H9 (cell line): ENCODE measurements around the gene SIDT2. TPM values are rescaled to one million over a fixed set of nuclear protein-coding genes. Genes with fewer than 3 reads are reported as not detected.

Source experiments
- DNase-seq: peaks from one replicate; pipeline ENCODE4 v3.0.0-alpha.2; 2017
- H2AFZ ChIP-seq: one replicate; pipeline ENCODE4 v1.6.1; 2013; ENCODE audit warnings: mild to moderate bottlenecking, low read length, control low read depth, moderate library complexity
- H2AK5ac ChIP-seq: 2 replicates; pipeline ENCODE4 v1.6.1; 2013; ENCODE audit warnings: low read length, control low read depth, mixed read lengths; ENCODE audit not compliant: insufficient read length
- H2BK120ac ChIP-seq: one replicate; pipeline ENCODE4 v1.6.1; 2013; ENCODE audit warnings: low read depth, mild to moderate bottlenecking, low read length, control low read depth, inconsistent platforms; ENCODE audit not compliant: poor library complexity, severe bottlenecking
- H2BK12ac ChIP-seq: 2 replicates; pipeline ENCODE4 v1.6.1; 2013; ENCODE audit warnings: low read length, control low read depth, mixed read lengths, low read depth; ENCODE audit not compliant: insufficient read length
- H2BK15ac ChIP-seq: 2 replicates; pipeline ENCODE4 v1.6.1; 2013; ENCODE audit warnings: low read depth, low read length, control low read depth
- H2BK20ac ChIP-seq: one replicate; pipeline ENCODE4 v1.6.1; 2013; ENCODE audit warnings: low read depth, mild to moderate bottlenecking, low read length, control low read depth, inconsistent platforms; ENCODE audit not compliant: poor library complexity, severe bottlenecking
- H2BK5ac ChIP-seq: 2 replicates; pipeline ENCODE4 v1.6.1; 2013; ENCODE audit warnings: low read length, control low read depth, mixed read lengths; ENCODE audit not compliant: insufficient read length
- H3K14ac ChIP-seq: 2 replicates; pipeline ENCODE4 v1.6.1; 2013; ENCODE audit warnings: low read length, control low read depth; ENCODE audit not compliant: insufficient read depth
- H3K18ac ChIP-seq: 2 replicates; pipeline ENCODE4 v1.6.1; 2013; ENCODE audit warnings: low read depth, mild to moderate bottlenecking, mixed read lengths, low read length, control low read depth; ENCODE audit not compliant: insufficient read length
- H3K23ac ChIP-seq: 2 replicates; pipeline ENCODE4 v1.6.1; 2013; ENCODE audit warnings: low read length, control low read depth, mixed read lengths, low read depth; ENCODE audit not compliant: insufficient read length
- H3K23me2 ChIP-seq: 2 replicates; pipeline ENCODE4 v1.6.1; 2013; ENCODE audit warnings: low read depth, mild to moderate bottlenecking, mixed read lengths, low read length, control low read depth; ENCODE audit not compliant: insufficient read length, poor library complexity, severe bottlenecking
- H3K27ac ChIP-seq: 2 replicates; pipeline ENCODE4 v1.5.1; 2013; ENCODE audit warnings: low read length, control low read depth, mixed read lengths, low read depth; ENCODE audit not compliant: insufficient read length
- H3K27me3 ChIP-seq: 2 replicates; pipeline ENCODE4 v1.6.1; 2013; ENCODE audit warnings: low read length, control low read depth, inconsistent platforms; ENCODE audit not compliant: insufficient read depth
- H3K4ac ChIP-seq: 2 replicates; pipeline ENCODE4 v1.6.1; 2013; ENCODE audit warnings: low read depth, mild to moderate bottlenecking, control low read depth, inconsistent platforms, low read length, moderate library complexity
- H3K4me1 ChIP-seq: 2 replicates; pipeline ENCODE4 v1.6.1; 2013; ENCODE audit warnings: low read length, control low read depth, inconsistent platforms; ENCODE audit not compliant: insufficient read depth
- H3K4me2 ChIP-seq: 2 replicates; pipeline ENCODE4 v1.6.1; 2013; ENCODE audit warnings: low read length, control low read depth, mixed read lengths; ENCODE audit not compliant: insufficient read length, insufficient read depth
- H3K56ac ChIP-seq: 2 replicates; pipeline ENCODE4 v1.6.1; 2013; ENCODE audit warnings: low read depth, mild to moderate bottlenecking, mixed read lengths, low read length, control low read depth; ENCODE audit not compliant: insufficient read length
- H3K79me1 ChIP-seq: 2 replicates; pipeline ENCODE4 v1.6.1; 2013; ENCODE audit warnings: low read depth, mild to moderate bottlenecking, moderate library complexity, low read length, control low read depth, inconsistent platforms; ENCODE audit not compliant: insufficient read depth, poor library complexity, severe bottlenecking
- H3K79me2 ChIP-seq: 2 replicates; pipeline ENCODE4 v1.6.1; 2013; ENCODE audit warnings: low read length, control low read depth, inconsistent platforms; ENCODE audit not compliant: insufficient read depth
- H3K9ac ChIP-seq: 2 replicates; pipeline ENCODE4 v1.6.1; 2013; ENCODE audit warnings: low read length, control low read depth, mixed read lengths; ENCODE audit not compliant: insufficient read length; ENCODE audit errors: extremely low read depth
- H3K9me3 ChIP-seq: one replicate; pipeline ENCODE4 v1.6.1; 2013; ENCODE audit warnings: low read depth, low read length, inconsistent platforms; ENCODE audit not compliant: control insufficient read depth
- H3T11ph ChIP-seq: one replicate; pipeline ENCODE4 v1.6.1; 2013; ENCODE audit warnings: mild to moderate bottlenecking, low read length, control low read depth, inconsistent platforms
- H4K20me1 ChIP-seq: one replicate; pipeline ENCODE4 v1.6.1; 2013; ENCODE audit not compliant: control insufficient read depth, insufficient read length, insufficient read depth
- H4K5ac ChIP-seq: 2 replicates; pipeline ENCODE4 v1.6.1; 2013; ENCODE audit warnings: low read depth, mild to moderate bottlenecking, mixed read lengths, low read length, control low read depth; ENCODE audit not compliant: insufficient read length
- H4K8ac ChIP-seq: replicated peaks from 2 replicates; pipeline ENCODE4 v1.6.1; 2013; ENCODE audit warnings: low read length, control low read depth, mixed read lengths, low read depth; ENCODE audit not compliant: insufficient read length
- H4K91ac ChIP-seq: 2 replicates; pipeline ENCODE4 v1.6.1; 2013; ENCODE audit warnings: low read depth, mild to moderate bottlenecking, moderate library complexity, mixed read lengths, low read length, control low read depth; ENCODE audit not compliant: insufficient read length
- H3K27ac Mint-ChIP-seq, 3 experiments: 2 replicates in 2 of 3; 3 replicates in 1 of 3; pipeline ENCODE4 v1.8.0; 2020 to 2021; ENCODE audit warnings: mixed read lengths in 3 of 3, mild to moderate bottlenecking in 1 of 3, moderate library complexity in 1 of 3
- H3K27me3 Mint-ChIP-seq: 2 replicates; pipeline ENCODE4 v1.8.0; 2021; ENCODE audit warnings: low read depth, mild to moderate bottlenecking, moderate library complexity, mixed read lengths
- H3K36me3 Mint-ChIP-seq, 3 experiments: 2 replicates in 2 of 3; 3 replicates in 1 of 3; pipeline ENCODE4 v1.8.0; 2020 to 2021; ENCODE audit warnings: low read depth in 3 of 3, mixed read lengths in 3 of 3; ENCODE audit not compliant: insufficient read depth in 1 of 3
- H3K4me1 Mint-ChIP-seq, 2 experiments: 2 replicates each; pipeline ENCODE4 v1.8.0; 2020; ENCODE audit warnings: mixed read lengths in 2 of 2
- H3K4me3 Mint-ChIP-seq, 2 experiments: 2 replicates in 1 of 2; 3 replicates in 1 of 2; pipeline ENCODE4 v1.8.0; 2020 to 2021; ENCODE audit warnings: mild to moderate bottlenecking in 2 of 2, mixed read lengths in 2 of 2, moderate library complexity in 1 of 2
- H3K9me3 Mint-ChIP-seq, 2 experiments: 2 replicates in 1 of 2; 3 replicates in 1 of 2; pipeline ENCODE4 v1.8.0; 2020; ENCODE audit warnings: mild to moderate bottlenecking in 2 of 2, mixed read lengths in 2 of 2, moderate library complexity in 1 of 2
- WGBS: extraction: QIAGEN DNeasy Blood & Tissue Kit; methylation state at CpG from one replicate; pipeline ENCODE4 v1.1.7; 2013; ENCODE audit warnings: missing lambda C conversion rate, low lambda C conversion rate, mixed read lengths; ENCODE audit not compliant: insufficient read length; ENCODE audit errors: extremely low coverage; 5-methylcytosine and 5-hydroxymethylcytosine counted together
- total RNA-seq: library from RNA; stranded (reverse); gene quantifications from 2 replicates; pipeline ENCODE4 v1.2.1, GENCODE V29; 2021
- TF ChIP-seq, protein P1 (sequence below): fragments of 200-600 bp; sonication (generic); conservative IDR thresholded peaks from 3 replicates; pipeline ENCODE4 v1.8.0; 2021; ENCODE audit warnings: antibody characterized with exemption, mild to moderate bottlenecking

SIDT2 gene
- total RNA-seq, 1 experiment from 2014 or later = 18.3 TPM

DNA sequence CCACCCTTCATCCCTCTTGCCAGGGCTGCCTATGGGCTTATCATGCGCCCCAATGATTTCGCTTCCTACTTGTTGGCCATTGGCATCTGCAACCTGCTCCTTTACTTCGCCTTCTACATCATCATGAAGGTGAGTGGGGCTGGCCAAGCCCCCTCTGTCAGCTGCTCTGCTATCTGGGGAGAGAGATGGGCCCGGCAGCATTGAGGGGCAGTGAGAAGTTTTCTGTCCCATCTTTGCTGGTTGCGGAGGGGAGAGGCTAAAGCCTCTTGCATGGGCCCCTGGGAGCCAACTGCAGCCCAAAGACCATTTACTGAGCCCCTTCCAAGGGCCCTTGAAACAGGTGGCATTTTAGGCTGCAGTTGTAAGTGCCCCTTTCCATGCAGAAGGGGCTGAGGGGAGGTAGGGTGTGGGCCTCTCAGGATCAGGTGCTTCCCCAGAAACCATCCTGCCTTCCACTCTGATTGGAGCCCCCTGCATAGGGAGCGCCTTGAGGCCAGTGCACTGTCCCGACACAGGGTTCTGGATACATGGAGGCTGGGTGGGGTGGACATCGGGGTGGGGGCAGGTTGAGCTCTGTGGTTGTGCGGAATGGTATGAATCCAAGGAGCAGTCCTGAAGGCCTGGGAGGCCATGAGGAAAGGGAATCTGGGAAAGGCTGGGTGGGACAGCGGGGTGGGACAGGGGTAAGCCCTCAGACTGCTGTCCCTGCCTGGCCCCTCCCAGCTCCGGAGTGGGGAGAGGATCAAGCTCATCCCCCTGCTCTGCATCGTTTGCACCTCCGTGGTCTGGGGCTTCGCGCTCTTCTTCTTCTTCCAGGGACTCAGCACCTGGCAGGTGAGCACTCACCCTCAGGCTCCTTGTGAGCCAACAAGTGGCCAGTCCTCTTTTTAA is 14.8 kb downstream of the SIDT2 start:
- H3K9ac ChIP-seq = no peak overlapping the region

More for the DNA sequence above, 14.8 kb downstream of the SIDT2 start:
- Mint-ChIP-seq H3K27ac (peak overlapping the region in 1 of 3 experiments; percentile 35; a peak in 2 of 7 replicates), H3K36me3 (peaks cover 3 to 43% (median 27%) of the 10 kb centered on the region in 3 experiments; a peak in 6 of 7 replicates), H3K9me3 (peaks cover 0 to 2% of the 10 kb centered on the region in 2 experiments; a peak in 1 of 5 replicates), H3K4me1 (peaks cover 10 to 11% of the 10 kb centered on the region in 2 experiments), H3K4me3 (no peak overlapping the region), H3K27me3 (no peaks in the 10 kb centered on the region)
- no peaks in the 10 kb centered on the region for H3K27me3 ChIP-seq
- no peak overlapping the region for H3K18ac ChIP-seq
- H3K4me1 ChIP-seq = no peaks in the 10 kb centered on the region
- H2BK12ac ChIP-seq = no peak overlapping the region
- no peaks in the 10 kb centered on the region for H3K79me1 ChIP-seq
- no peak overlapping the region for H3K56ac ChIP-seq
- no CpG with 5 or more reads among the region's 15 CpGs for WGBS
- H3K14ac ChIP-seq = no peak overlapping the region
- no peak overlapping the region for H3T11ph ChIP-seq
- no peak overlapping the region for H2AFZ ChIP-seq
- no peak overlapping the region for H2BK20ac ChIP-seq
- H2BK5ac ChIP-seq = no peak overlapping the region
- no peaks in the 10 kb centered on the region for H3K79me2 ChIP-seq
- H2BK120ac ChIP-seq = no peak overlapping the region
- H4K8ac ChIP-seq = no peak overlapping the region
- no peak overlapping the region for H4K5ac ChIP-seq
- TF ChIP-seq, protein P1, sequence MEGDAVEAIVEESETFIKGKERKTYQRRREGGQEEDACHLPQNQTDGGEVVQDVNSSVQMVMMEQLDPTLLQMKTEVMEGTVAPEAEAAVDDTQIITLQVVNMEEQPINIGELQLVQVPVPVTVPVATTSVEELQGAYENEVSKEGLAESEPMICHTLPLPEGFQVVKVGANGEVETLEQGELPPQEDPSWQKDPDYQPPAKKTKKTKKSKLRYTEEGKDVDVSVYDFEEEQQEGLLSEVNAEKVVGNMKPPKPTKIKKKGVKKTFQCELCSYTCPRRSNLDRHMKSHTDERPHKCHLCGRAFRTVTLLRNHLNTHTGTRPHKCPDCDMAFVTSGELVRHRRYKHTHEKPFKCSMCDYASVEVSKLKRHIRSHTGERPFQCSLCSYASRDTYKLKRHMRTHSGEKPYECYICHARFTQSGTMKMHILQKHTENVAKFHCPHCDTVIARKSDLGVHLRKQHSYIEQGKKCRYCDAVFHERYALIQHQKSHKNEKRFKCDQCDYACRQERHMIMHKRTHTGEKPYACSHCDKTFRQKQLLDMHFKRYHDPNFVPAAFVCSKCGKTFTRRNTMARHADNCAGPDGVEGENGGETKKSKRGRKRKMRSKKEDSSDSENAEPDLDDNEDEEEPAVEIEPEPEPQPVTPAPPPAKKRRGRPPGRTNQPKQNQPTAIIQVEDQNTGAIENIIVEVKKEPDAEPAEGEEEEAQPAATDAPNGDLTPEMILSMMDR = no peak
- no peaks in the 10 kb centered on the region for H3K9me3 ChIP-seq
- no peak overlapping the region for H3K27ac ChIP-seq
- H3K23ac ChIP-seq = no peak overlapping the region
- H2AK5ac ChIP-seq = no peak overlapping the region
- no peak for DNase-seq
- H4K91ac ChIP-seq = no peak overlapping the region
- no peaks in the 10 kb centered on the region for H4K20me1 ChIP-seq
- no peak overlapping the region for H2BK15ac ChIP-seq
- no peaks in the 10 kb centered on the region for H3K23me2 ChIP-seq
- no peak overlapping the region for H3K4me2 ChIP-seq
- H3K4ac ChIP-seq = no peak overlapping the region
